Transverse colon (tissue), 4 donors: ENCODE measurements around the gene BCL6B.

ENCODE experiments used
- EP300 ChIP-seq: sonication (generic); formaldehyde crosslinking; IDR thresholded peaks from one replicate; pipeline ENCODE4 v1.6.1; 2017; ENCODE audit warnings: antibody characterized with exemption, low read depth
- POLR2A ChIP-seq: fragments of 450-650 bp; IDR thresholded peaks from one replicate; pipeline ENCODE4 v1.6.1; 2016; ENCODE audit warnings: antibody characterized with exemption, mild to moderate bottlenecking, moderate library complexity
- POLR2AphosphoS5 ChIP-seq, 3 donors: sonication (generic); formaldehyde crosslinking; IDR thresholded peaks; one replicate each; pipeline ENCODE4 v1.6.1; 2016; ENCODE audit warnings: antibody characterized with exemption in 3 of 3
- TF ChIP-seq, protein P1 (sequence below), 5 experiments: fragments of 200-600 bp in 3 of 5; fragments of 450-650 bp in 2 of 5; sonication (generic) in 3 of 5; IDR thresholded peaks; 1 replicate in 2 of 5; 2 replicates in 3 of 5; pipeline ENCODE4 v1.5.1; 2016 to 2017; ENCODE audit warnings: antibody characterized with exemption in 5 of 5, inconsistent platforms in 3 of 5, mild to moderate bottlenecking in 2 of 5, moderate library complexity in 1 of 5

DNA sequence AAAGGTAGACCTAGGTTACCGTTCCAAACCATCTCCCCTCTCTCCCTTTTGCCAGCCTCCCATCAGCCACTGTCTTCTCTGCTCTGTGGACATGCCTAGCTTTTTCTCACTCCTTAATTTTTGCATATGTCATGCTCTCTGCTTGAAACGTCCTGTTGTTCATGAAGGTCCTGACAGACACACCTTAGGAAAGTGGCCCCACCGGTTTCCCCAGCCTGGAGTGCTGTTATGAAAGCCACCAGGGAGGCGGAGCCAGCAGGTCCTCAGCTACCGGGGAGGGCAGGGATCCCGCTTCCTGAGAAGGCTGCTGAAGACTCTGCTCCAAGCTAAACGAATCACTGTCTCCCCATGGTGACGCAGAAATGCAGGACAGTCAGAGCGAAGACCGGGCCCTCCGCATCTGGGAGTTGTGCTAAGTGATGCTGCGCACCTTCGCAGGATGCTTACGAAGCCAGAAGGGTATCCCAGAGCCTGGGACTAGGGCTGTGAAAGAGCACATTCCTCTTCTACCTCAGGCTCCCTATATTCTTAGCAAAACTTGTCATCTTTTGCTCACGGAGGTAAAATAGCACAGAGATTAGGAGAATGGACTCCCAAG, 23.4 kb downstream of the BCL6B start:
- TF ChIP-seq POLR2A (peak; percentile 14), POLR2AphosphoS5 (IDR thresholded peaks at IDR 0.05) (peak in 1 of 3 donors; percentile 49), EP300 (no peak)
- TF ChIP-seq, protein P1, sequence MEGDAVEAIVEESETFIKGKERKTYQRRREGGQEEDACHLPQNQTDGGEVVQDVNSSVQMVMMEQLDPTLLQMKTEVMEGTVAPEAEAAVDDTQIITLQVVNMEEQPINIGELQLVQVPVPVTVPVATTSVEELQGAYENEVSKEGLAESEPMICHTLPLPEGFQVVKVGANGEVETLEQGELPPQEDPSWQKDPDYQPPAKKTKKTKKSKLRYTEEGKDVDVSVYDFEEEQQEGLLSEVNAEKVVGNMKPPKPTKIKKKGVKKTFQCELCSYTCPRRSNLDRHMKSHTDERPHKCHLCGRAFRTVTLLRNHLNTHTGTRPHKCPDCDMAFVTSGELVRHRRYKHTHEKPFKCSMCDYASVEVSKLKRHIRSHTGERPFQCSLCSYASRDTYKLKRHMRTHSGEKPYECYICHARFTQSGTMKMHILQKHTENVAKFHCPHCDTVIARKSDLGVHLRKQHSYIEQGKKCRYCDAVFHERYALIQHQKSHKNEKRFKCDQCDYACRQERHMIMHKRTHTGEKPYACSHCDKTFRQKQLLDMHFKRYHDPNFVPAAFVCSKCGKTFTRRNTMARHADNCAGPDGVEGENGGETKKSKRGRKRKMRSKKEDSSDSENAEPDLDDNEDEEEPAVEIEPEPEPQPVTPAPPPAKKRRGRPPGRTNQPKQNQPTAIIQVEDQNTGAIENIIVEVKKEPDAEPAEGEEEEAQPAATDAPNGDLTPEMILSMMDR (IDR thresholded peaks at IDR 0.05): peak in 1 of 5 experiments; percentile 54
